ENCODE results near the gene IQSEC1.
A peak's percentile ranks its signal among the peaks of the same experiment; 100 is the strongest.

IQSEC1 gene

DNA sequence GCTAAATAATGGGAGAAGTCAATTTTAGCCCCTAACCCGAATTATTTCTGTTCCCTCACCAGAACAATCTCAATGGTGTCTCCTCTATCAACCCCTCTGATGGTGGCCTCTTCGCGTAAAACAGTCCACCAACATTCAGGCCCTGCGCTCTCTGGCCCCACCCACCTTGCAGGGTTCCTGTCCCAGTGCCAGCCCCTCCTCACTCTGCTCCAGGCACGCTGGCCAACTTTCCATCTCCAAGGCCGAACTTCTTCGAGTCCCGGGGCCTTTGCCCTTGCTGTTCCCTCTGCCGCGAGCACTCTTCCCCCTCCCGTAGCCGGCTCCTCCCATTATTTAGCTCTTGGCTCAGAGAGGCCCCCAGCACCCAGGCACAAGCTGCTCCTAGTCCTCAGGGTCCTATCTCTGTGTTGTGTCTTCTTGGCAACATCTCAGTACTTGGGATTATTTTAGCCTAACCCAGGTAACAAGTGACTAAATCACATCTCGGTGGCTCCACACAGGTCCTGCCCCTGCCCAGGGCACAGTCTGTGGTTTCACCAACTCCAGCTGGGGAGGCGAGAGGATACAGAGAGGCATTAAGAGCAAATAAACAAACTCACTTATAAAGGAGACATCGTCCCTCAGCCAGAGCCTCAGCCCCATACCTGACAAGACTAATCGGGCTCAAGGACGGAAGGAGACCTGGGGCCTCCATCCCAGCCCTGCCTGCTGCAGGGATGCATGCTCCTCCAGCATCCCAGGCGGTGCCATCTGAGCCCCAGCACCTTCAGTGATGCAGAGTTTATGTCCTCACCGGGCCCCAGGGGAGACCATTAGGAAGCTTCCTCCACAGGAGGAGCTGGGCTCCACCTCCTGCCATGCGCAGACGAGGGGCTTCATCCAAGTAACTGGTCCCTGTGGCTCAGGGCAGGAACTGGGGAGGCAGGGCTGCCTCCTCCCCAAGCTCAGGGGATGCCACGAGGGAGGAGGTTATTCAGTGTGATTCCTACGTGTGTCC, 19.7 kb upstream of the IQSEC1 start:
- TF ChIP-seq, protein P1, sequence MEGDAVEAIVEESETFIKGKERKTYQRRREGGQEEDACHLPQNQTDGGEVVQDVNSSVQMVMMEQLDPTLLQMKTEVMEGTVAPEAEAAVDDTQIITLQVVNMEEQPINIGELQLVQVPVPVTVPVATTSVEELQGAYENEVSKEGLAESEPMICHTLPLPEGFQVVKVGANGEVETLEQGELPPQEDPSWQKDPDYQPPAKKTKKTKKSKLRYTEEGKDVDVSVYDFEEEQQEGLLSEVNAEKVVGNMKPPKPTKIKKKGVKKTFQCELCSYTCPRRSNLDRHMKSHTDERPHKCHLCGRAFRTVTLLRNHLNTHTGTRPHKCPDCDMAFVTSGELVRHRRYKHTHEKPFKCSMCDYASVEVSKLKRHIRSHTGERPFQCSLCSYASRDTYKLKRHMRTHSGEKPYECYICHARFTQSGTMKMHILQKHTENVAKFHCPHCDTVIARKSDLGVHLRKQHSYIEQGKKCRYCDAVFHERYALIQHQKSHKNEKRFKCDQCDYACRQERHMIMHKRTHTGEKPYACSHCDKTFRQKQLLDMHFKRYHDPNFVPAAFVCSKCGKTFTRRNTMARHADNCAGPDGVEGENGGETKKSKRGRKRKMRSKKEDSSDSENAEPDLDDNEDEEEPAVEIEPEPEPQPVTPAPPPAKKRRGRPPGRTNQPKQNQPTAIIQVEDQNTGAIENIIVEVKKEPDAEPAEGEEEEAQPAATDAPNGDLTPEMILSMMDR (IDR thresholded peaks at IDR 0.05; ENCODE audit: extremely low read depth, insufficient read depth, missing control alignments): no peak
- in situ Hi-C loops (cut with MboI; ENCODE audit: low pct_unique_long_range_greater_than_20kb, low sequenced_read_pairs, unreplicated experiment): no loop called here

DNA sequence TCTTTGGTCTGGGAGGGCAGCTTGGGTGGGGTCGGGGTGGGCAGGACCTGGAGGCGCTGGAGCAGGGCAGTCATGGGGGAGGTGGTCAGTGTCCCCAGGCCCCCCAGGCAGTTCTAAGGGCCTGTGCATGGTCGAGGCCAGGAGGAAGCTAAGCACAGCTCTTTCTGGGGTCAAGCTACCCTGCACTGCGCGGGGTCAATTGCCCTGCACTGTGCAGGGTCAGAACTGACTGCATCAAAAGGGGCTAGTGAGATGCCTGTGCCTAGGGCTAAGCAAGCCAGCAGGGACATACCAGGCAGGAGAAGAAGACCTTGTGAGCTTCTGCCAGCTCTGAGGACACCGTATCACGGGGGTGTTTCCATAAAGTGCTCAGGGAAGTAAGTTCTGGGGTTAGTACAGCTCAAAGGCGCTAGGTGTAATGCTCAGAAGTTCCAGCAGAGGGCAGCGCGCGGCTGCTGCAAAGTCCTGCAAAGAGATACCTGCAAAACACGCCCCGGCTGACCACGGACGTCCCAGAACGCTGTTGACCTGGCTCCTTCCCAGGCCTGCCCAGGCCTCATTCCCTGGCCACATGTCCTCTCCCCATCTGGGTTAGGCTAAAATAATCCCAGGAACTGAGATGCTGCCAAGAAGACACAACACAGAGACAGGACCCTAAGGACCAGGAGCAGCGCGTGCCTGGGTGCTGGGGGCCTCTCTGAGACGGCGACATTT, 18.8 kb upstream of the IQSEC1 start:
- in situ Hi-C loops (cut with MboI; ENCODE audit: low pct_unique_long_range_greater_than_20kb, low sequenced_read_pairs, unreplicated experiment): no loop called here
- peak; percentile 85 for DNase-seq (ENCODE audit: low spot score)

More for the DNA sequence above, 19.7 kb upstream of the IQSEC1 start:
- no peak for DNase-seq (ENCODE audit: low spot score)

DNA sequence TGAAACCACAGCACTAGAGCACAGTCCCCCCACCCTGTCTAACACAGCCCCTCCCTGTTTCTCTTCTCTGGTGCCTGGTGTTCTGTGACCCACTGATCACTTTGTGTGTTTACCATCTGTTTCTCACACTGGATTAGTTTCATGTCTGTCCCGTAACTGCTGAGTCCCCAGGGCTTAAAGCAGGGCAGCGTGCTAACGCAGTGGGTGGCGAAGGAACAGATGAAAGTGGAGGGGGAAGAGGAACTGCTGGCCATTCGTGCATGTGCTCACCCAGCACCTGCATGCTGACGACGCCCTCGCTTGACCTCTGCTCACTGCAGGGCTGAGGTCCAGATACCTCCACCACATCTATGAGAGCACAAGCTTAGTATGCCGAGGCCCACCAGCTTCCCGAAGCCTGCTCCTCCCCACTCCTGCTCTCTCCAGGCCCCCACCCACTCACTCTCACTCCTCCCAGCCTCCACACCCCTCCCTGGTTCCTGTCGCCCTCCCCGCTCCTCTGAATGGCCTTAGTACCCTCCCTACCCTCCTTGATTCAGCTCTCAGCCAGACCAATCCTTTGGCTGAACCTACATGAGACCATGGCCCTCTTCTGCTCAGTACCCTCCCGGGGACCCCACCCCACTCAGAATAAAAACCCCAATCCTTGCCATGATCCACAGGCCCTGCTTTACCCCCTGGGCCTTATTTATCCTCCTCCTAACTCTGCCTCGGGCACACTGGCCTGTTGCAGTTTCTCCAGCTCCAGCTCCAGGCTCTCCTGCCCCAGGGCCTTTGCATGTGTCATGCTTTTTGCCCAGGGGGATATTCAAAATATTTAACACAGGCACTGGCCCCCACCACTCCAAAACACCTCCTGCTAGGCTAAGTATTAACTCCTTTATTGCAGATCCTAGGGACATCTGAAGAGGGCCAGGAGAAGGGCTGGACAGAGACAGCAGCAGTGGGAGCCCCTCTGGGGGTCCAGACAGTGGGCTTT, 15.1 kb upstream of the IQSEC1 start:
- in situ Hi-C loops (cut with MboI; ENCODE audit: low pct_unique_long_range_greater_than_20kb, low sequenced_read_pairs, unreplicated experiment): no loop called here
- peak; percentile 56 for DNase-seq (ENCODE audit: low spot score)
- TF ChIP-seq, protein P1 (IDR thresholded peaks at IDR 0.05; ENCODE audit: extremely low read depth, insufficient read depth, missing control alignments): no peak

More for the DNA sequence above, 18.8 kb upstream of the IQSEC1 start:
- TF ChIP-seq, protein P1 (IDR thresholded peaks at IDR 0.05; ENCODE audit: extremely low read depth, insufficient read depth, missing control alignments): peak; percentile 92

DNA sequence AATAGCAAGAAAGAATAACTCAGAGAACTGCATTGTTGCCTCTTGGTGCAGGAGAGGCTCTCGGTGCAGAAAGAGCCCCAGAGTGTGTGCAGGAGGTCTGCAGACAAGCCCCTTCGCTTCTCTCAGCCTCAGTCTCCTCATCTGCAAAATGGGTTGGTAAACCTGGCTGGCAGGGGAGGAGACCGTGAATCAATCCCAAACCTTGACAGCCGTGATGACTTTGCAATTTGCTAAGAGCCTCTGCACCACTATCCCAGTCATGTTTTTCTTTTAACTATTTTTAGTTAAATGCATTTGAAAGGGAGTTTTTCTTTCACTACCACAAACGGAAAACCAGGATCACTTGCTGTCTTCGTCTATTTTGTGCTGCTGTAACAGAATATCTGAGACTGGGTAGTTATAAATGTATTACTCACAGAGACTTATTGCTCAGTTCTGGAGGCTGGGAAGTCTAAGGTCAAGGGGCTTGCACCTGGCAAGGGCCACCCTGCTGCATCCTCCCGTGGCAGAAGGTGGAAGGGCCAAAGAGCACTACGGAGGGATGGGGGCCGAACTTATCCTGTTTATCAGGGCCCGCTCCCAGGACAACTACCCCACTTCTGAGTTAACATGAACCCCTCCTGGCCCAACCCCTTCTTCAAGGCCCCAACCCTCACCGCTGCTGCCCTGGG, 14.2 kb upstream of the IQSEC1 start:
- in situ Hi-C loops (cut with MboI; ENCODE audit: low pct_unique_long_range_greater_than_20kb, low sequenced_read_pairs, unreplicated experiment): no loop called here
- DNase-seq (ENCODE audit: low spot score): no peak
- TF ChIP-seq, protein P1 (IDR thresholded peaks at IDR 0.05; ENCODE audit: extremely low read depth, insufficient read depth, missing control alignments): no peak

DNA sequence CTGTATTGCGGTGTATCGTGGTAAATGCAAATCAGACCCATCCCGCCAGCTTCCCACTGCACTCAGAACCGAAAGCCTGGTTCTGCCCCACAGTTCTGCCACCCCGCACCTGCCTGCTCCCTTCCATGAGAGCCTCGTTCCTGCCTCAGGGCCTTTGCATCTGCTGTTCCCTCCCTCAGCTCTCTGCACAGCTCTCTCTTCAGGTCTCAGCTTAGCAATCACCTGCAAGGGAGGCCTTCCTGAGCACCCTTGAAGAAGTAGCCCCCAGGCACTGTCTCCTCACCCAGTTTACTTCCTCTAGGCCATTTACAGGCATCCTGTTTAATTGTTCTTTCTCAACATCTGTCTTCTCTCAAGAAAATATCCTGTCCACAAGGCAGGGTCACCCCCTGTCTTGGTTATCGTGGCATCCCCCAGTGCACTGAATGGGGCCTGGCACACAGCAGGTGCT, 13.3 kb upstream of the IQSEC1 start:
- DNase-seq (ENCODE audit: low spot score): no peak
- in situ Hi-C loops (cut with MboI; ENCODE audit: low pct_unique_long_range_greater_than_20kb, low sequenced_read_pairs, unreplicated experiment): no loop called here
- TF ChIP-seq, protein P1 (IDR thresholded peaks at IDR 0.05; ENCODE audit: extremely low read depth, insufficient read depth, missing control alignments): no peak
